SK-N-MC (cell line): ENCODE data around the gene SMPDL3B.

Source experiments
- EZH2 ChIP-seq: fragments of 200-600 bp; sonication (generic); IDR thresholded peaks from one replicate; pipeline ENCODE4 v1.6.1; 2017; ENCODE audit warnings: antibody characterized with exemption
- FOXP2 ChIP-seq: optimal IDR thresholded peaks from 2 replicates; pipeline ENCODE3; 2011; ENCODE audit warnings: mild to moderate bottlenecking, moderate library complexity; ENCODE audit not compliant: insufficient read depth; ENCODE audit errors: extremely low read length, control extremely low read depth
- POLR2AphosphoS5 ChIP-seq: IDR thresholded peaks from 2 replicates; pipeline ENCODE4 v1.6.1; 2012; ENCODE audit warnings: mild to moderate bottlenecking, low read depth, low read length, borderline replicate concordance

GRCh38 chr1:27938488-27938887 lies 3.7 kb downstream of the SMPDL3B start:
- TF ChIP-seq POLR2AphosphoS5 (no peak), FOXP2 (no peak), EZH2 (no peak)
